LNCAP (cell line): ENCODE results near the gene TOMM70.

Experiments
- TF ChIP-seq, protein P1 (sequence below): fragments of 450-650 bp; IDR thresholded peaks from 2 replicates; pipeline ENCODE4 v1.5.1; 2017; ENCODE audit warnings: mild to moderate bottlenecking

TOMM70 gene

GRCh38 chr3:100436951-100437350 is 36.1 kb upstream of the TOMM70 start:
- TF ChIP-seq, protein P1, sequence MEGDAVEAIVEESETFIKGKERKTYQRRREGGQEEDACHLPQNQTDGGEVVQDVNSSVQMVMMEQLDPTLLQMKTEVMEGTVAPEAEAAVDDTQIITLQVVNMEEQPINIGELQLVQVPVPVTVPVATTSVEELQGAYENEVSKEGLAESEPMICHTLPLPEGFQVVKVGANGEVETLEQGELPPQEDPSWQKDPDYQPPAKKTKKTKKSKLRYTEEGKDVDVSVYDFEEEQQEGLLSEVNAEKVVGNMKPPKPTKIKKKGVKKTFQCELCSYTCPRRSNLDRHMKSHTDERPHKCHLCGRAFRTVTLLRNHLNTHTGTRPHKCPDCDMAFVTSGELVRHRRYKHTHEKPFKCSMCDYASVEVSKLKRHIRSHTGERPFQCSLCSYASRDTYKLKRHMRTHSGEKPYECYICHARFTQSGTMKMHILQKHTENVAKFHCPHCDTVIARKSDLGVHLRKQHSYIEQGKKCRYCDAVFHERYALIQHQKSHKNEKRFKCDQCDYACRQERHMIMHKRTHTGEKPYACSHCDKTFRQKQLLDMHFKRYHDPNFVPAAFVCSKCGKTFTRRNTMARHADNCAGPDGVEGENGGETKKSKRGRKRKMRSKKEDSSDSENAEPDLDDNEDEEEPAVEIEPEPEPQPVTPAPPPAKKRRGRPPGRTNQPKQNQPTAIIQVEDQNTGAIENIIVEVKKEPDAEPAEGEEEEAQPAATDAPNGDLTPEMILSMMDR = no peak

DNA sequence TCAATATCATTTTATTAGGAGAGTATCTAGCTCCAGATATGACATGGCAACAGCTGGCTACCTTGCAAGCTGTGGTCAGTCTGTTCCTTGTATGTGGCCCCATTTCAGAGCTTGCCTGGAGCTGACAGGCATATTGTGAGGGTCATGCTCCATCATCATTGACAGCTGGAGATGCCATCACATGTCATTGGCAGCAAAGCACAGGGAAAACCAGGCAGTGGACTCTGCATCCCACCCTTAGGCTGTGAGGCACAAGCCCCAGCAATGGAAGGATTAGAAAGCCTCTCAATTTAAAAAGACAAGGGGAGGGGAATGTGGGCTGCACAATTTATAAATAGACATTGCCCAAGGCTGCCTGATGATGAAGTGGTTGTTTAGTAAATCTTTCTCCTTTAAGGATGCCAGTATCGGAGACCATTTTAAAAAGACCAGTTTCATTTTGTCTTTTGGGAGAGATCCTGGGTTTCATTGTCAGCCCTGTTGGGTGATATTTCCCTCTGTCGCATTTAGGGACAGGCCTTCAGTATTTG is 28.4 kb upstream of the TOMM70 start:
- TF ChIP-seq, protein P1 = no peak

GRCh38 chr3:100427699-100428098 is 26.8 kb upstream of the TOMM70 start:
- TF ChIP-seq, protein P1 = no peak

GRCh38 chr3:100426067-100426682 is 25.3 kb upstream of the TOMM70 start:
- TF ChIP-seq, protein P1 = no peak

DNA sequence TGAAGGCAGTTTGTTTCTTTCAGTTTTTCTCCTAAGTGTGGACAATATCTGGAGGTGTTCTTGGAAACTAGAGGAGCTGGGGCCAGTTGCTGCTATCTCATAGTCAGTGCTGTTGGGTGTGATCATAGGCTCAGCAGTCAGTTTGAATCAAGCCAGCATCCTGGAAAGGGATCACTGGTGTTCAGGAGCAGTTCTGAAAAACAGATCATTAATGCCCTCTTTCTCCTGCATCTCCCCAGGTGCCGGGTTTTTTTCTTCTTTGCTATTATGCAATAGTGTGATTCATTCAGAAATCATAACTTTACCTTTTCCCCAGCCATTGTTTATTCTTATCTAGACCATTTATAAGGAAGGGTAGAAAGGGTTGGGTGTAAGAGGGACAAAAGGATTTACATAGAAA is 24.4 kb upstream of the TOMM70 start:
- TF ChIP-seq, protein P1 = no peak

DNA sequence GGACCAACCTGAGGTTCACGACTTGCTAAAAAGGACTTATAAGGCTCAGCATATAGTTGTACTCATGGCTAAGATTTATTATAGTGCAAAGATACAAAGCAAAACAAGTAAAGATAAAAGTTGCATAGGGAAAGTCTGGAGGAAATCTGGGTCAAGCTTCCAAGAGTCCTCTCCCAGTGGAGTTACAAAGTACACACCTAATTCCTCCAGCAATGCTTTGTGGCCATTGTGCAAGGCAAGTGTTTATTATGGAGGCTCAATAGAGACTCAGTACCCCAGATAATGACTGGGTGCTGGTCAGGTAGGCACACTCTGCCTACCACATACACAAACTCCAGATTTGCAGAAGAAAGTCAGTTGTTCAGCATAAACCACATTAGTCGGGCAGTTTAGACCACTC is 23.4 kb upstream of the TOMM70 start:
- TF ChIP-seq, protein P1 = no peak

DNA sequence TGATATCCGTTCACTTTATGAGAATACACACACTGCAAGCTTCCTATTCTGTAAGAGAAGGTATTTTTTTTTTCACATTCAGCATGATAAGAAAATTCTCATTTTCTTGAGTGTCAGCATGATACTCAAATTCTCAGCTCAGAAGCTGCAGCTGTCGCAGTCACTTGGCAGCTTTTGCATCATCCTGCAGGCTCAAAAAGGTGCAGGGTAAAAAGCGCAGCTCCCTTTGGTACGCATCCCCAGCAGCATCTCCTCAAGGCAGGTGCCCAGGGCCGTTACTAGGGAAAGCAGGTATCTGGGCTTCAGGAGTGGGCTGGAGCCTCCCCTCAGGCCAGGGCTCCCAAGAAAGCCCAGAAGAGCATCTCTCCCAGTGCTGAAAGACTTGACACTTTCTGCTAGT is 22.7 kb upstream of the TOMM70 start:
- TF ChIP-seq, protein P1 = no peak

DNA sequence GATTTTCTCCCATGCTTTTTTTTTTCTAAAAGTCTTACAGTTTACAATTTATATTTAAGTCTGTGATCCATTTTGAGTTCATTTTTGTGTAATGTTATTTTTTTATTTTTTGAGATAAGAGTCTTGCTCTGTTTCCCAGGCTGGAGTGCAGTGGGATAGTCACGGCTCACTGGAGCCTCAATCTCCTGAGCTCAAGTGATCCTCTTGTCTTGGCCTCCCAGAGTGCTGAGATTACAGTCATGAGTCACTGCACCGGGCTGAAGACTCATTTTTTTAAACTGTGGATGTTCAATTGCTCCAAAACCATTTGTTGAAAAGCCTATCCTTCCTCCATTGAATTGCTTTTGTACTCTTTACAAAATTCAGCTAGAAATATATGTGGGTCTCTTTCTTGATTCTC is 20.0 kb upstream of the TOMM70 start:
- TF ChIP-seq, protein P1 = no peak
